GM23338 (cell line): ENCODE data around the gene IGLL5. TPM values are rescaled to one million over a fixed set of nuclear protein-coding genes. Genes with fewer than 3 reads are reported as not detected.

Experiments used
- ATAC-seq: fragments of 200-7000 bp; cut with Tn5 transposase; 3 replicates; pipeline ENCODE4 v1.9.1; 2020
- DNase-seq: peaks from one replicate; pipeline ENCODE4 v3.0.0-alpha.2; 2015; ENCODE audit warnings: low spot score
- H2AFZ ChIP-seq: fragments of 200-600 bp; sonication (generic); 2 replicates; pipeline ENCODE4 v1.8.0; 2016; ENCODE audit warnings: antibody characterized with exemption, mild to moderate bottlenecking, moderate library complexity
- H3F3A ChIP-seq: fragments of 200-600 bp; sonication (generic); replicated peaks from 2 replicates; pipeline ENCODE4 v1.8.0; 2017; ENCODE audit warnings: antibody characterized with exemption, mixed run types, low read depth
- H3K27ac ChIP-seq: fragments of 200-600 bp; sonication (generic); 2 replicates; pipeline ENCODE4 v1.6.1; 2016; ENCODE audit warnings: low read depth
- H3K27me3 ChIP-seq: fragments of 200-600 bp; sonication (generic); 2 replicates; pipeline ENCODE4 v1.8.0; 2016; ENCODE audit warnings: mild to moderate bottlenecking, mixed run types, moderate library complexity; ENCODE audit not compliant: insufficient read depth
- H3K36me3 ChIP-seq: fragments of 200-600 bp; sonication (generic); 2 replicates; pipeline ENCODE4 v1.8.0; 2016; ENCODE audit warnings: mild to moderate bottlenecking; ENCODE audit not compliant: insufficient read depth
- H3K4me1 ChIP-seq: fragments of 200-600 bp; sonication (generic); 2 replicates; pipeline ENCODE4 v1.8.0; 2016; ENCODE audit warnings: mild to moderate bottlenecking, moderate library complexity; ENCODE audit not compliant: insufficient read depth
- H3K4me2 ChIP-seq: fragments of 200-600 bp; sonication (generic); 2 replicates; pipeline ENCODE4 v1.7.1; 2017; ENCODE audit warnings: mixed run types
- H3K4me3 ChIP-seq: fragments of 200-600 bp; sonication (generic); 2 replicates; pipeline ENCODE4 v1.6.1; 2016; ENCODE audit warnings: mixed run types
- H3K79me2 ChIP-seq: fragments of 200-600 bp; sonication (generic); replicated peaks from 2 replicates; pipeline ENCODE4 v1.8.0; 2017; ENCODE audit warnings: mild to moderate bottlenecking; ENCODE audit not compliant: insufficient read depth
- H3K9me2 ChIP-seq: fragments of 200-600 bp; sonication (generic); 2 replicates; pipeline ENCODE4 v1.8.0; 2017; ENCODE audit not compliant: insufficient read depth
- H4K20me1 ChIP-seq: fragments of 200-600 bp; sonication (generic); replicated peaks from 2 replicates; pipeline ENCODE4 v1.8.0; 2017; ENCODE audit warnings: mild to moderate bottlenecking; ENCODE audit not compliant: insufficient read depth
- H3K27ac Mint-ChIP-seq: 2 replicates; pipeline ENCODE4 v1.8.0; 2020; ENCODE audit warnings: inconsistent platforms, mild to moderate bottlenecking, moderate library complexity, mixed read lengths
- H3K27me3 Mint-ChIP-seq: 3 replicates; pipeline ENCODE4 v1.8.0; 2022; ENCODE audit warnings: low read depth, mild to moderate bottlenecking, moderate library complexity, mixed read lengths, inconsistent platforms; ENCODE audit not compliant: insufficient read depth, poor library complexity
- H3K36me3 Mint-ChIP-seq: 3 replicates; pipeline ENCODE4 v1.8.0; 2021; ENCODE audit warnings: low read depth, mild to moderate bottlenecking, inconsistent platforms, moderate library complexity, mixed read lengths
- H3K4me1 Mint-ChIP-seq: 3 replicates; pipeline ENCODE4 v1.8.0; 2020; ENCODE audit warnings: mild to moderate bottlenecking, inconsistent platforms, mixed read lengths
- H3K4me3 Mint-ChIP-seq: 3 replicates; pipeline ENCODE4 v1.8.0; 2021; ENCODE audit warnings: moderate library complexity, mild to moderate bottlenecking, inconsistent platforms, mixed read lengths
- H3K9me3 Mint-ChIP-seq: 3 replicates; pipeline ENCODE4 v1.8.0; 2020; ENCODE audit warnings: moderate library complexity, mild to moderate bottlenecking, inconsistent platforms, mixed read lengths
- CREB1 ChIP-seq: fragments of 250-450 bp; sonication (Bioruptor Pico); IDR thresholded peaks from 2 replicates; pipeline ENCODE4 v1.5.0; 2020; ENCODE audit warnings: low read depth, mild to moderate bottlenecking, moderate library complexity
- EZH2 ChIP-seq: fragments of 200-600 bp; sonication (generic); IDR thresholded peaks from one replicate; pipeline ENCODE4 v1.8.0; 2017; ENCODE audit warnings: antibody characterized with exemption, mild to moderate bottlenecking, low read depth; ENCODE audit not compliant: unreplicated experiment
- EZH2phosphoT487 ChIP-seq: fragments of 200-600 bp; sonication (generic); IDR thresholded peaks from one replicate; pipeline ENCODE4 v1.8.1; 2018; ENCODE audit warnings: antibody characterized with exemption; ENCODE audit not compliant: unreplicated experiment
- JUNB ChIP-seq: IDR thresholded peaks from one replicate; pipeline ENCODE4 v1.6.1; 2016; ENCODE audit warnings: antibody characterized with exemption; ENCODE audit not compliant: unreplicated experiment
- NANOG ChIP-seq: IDR thresholded peaks from 2 replicates; pipeline ENCODE4 v1.6.1; 2016; ENCODE audit warnings: antibody characterized with exemption, borderline replicate concordance
- POLR2AphosphoS5 ChIP-seq: IDR thresholded peaks from 2 replicates; pipeline ENCODE4 v1.6.1; 2016; ENCODE audit warnings: antibody characterized with exemption, low read depth
- STAT1 ChIP-seq: IDR thresholded peaks from one replicate; pipeline ENCODE4 v1.6.1; 2016; ENCODE audit warnings: antibody characterized with exemption; ENCODE audit not compliant: unreplicated experiment
- ZNF114 ChIP-seq: fragments of 250-450 bp; sonication (Bioruptor Pico); IDR thresholded peaks from 2 replicates; pipeline ENCODE4 v1.5.0; 2020; ENCODE audit warnings: mild to moderate bottlenecking, moderate library complexity
- ZNF331 ChIP-seq: fragments of 250-450 bp; sonication (Bioruptor Pico); IDR thresholded peaks from 2 replicates; pipeline ENCODE4 v1.5.0; 2020; ENCODE audit warnings: low read depth, mild to moderate bottlenecking, moderate library complexity
- ZNF462 ChIP-seq: fragments of 250-450 bp; sonication (Bioruptor Pico); IDR thresholded peaks from 2 replicates; pipeline ENCODE4 v1.5.0; 2020; ENCODE audit warnings: mild to moderate bottlenecking, moderate library complexity
- polyA plus RNA-seq: library from polyadenylated mRNA; unstranded; fragments of >200 nt; fragmentation: Nextera tagmentation; extraction: Ambion mirVana; gene quantifications from 2 replicates; pipeline ENCODE4 v1.2.1, GENCODE V29; 2016
- total RNA-seq: library from RNA; depleted of rRNA; stranded (reverse); fragments of >200 nt; shearing (Covaris generic); gene quantifications from 2 replicates; pipeline ENCODE4 v1.2.3, GENCODE V29; 2014
- TF ChIP-seq, protein P1 (sequence below): IDR thresholded peaks from 2 replicates; pipeline ENCODE4 v1.6.1; 2016; ENCODE audit warnings: antibody characterized with exemption

IGLL5 gene
- total and polyA plus RNA-seq, 2 experiments from 2014 or later, result not detected

DNA sequence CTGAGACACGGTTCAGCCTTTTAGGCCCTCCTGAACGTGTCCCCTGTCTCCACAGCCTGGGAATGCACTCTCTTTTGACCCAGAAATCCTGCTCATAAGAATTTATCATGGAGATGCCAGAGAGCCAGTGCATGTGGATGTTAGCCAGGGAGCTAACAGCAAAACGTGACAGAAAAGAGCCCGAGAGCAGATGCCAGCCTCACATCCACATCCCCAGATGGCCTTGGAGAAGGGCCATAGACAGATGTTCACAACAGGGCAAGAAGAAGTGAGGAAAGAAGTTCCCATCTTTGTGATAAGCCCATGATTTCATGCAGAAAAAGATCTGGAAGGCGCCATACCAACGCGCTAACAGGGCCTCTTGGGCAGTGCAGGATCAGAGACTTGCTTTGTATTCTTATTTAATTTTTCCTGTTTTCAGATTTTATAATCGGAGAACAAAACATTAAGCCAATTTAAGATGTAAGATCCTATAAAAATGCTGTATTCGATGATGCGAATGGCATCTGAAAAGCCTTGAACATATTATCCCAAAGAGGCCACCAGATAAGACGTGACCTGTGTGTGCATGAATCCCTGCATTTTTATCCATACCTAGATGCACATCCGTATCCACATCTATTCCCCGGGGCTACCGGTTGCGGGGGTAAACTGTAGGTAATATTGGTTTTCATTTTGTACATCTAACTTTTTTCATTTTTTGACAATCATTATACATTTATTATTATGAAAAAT is 48.7 kb downstream of the IGLL5 start:
- no peak overlapping the region for H3K27ac ChIP-seq
- H3K27me3 ChIP-seq, result peaks cover 58% of the 10 kb centered on the region
- no peak overlapping the region for H3K4me2 ChIP-seq
- Mint-ChIP-seq H3K9me3 (no peaks in the 10 kb centered on the region), H3K4me3 (no peak overlapping the region), H3K27me3 (peaks cover 31% of the 10 kb centered on the region), H3K36me3 (no peaks in the 10 kb centered on the region), H3K4me1 (peaks cover 5% of the 10 kb centered on the region; the same call in 2 of the 3 replicates), H3K27ac (no peak overlapping the region)
- no peak for TF ChIP-seq EZH2phosphoT487
- no peak for TF ChIP-seq ZNF114 (CRISPR knock-in tag)
- no peak for TF ChIP-seq JUNB
- no peak for TF ChIP-seq ZNF331 (CRISPR knock-in tag)
- no peak for TF ChIP-seq CREB1 (CRISPR knock-in tag)
- no peak for TF ChIP-seq POLR2AphosphoS5
- TF ChIP-seq, protein P1, sequence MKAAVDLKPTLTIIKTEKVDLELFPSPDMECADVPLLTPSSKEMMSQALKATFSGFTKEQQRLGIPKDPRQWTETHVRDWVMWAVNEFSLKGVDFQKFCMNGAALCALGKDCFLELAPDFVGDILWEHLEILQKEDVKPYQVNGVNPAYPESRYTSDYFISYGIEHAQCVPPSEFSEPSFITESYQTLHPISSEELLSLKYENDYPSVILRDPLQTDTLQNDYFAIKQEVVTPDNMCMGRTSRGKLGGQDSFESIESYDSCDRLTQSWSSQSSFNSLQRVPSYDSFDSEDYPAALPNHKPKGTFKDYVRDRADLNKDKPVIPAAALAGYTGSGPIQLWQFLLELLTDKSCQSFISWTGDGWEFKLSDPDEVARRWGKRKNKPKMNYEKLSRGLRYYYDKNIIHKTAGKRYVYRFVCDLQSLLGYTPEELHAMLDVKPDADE, result no peak
- TF ChIP-seq NANOG, result no peak
- TF ChIP-seq ZNF462 (CRISPR knock-in tag), result no peak
- TF ChIP-seq EZH2, result no peak
- no peak for TF ChIP-seq STAT1
- H3K4me1 ChIP-seq, result no peaks in the 10 kb centered on the region
- H3K4me3 ChIP-seq, result no peak overlapping the region
- H3K9me2 ChIP-seq, result no peaks in the 10 kb centered on the region
- no peaks in the 10 kb centered on the region for H3F3A ChIP-seq
- no peaks in the 10 kb centered on the region for H3K36me3 ChIP-seq
- DNase-seq (no peak), ATAC-seq (no peak)
- no peaks in the 10 kb centered on the region for H3K79me2 ChIP-seq
- H2AFZ ChIP-seq, result no peak overlapping the region
- H4K20me1 ChIP-seq, result no peaks in the 10 kb centered on the region
